GM18505 (cell line): ENCODE measurements around the gene TMEM17.
"Not testable (repeated sequence)": the region's sequence is repeated elsewhere in the genome, so short reads cannot be mapped to it uniquely, and the experiment has no call there.

Experiments used
- ATAC-seq: cut with Tn5 transposase; IDR thresholded peaks from one replicate; pipeline ENCODE4 v1.9.1; 2021; ENCODE audit not compliant: unreplicated experiment
- POLR2A ChIP-seq: IDR thresholded peaks from 4 replicates; pipeline ENCODE4 v1.6.1; 2011; ENCODE audit warnings: borderline replicate concordance; ENCODE audit not compliant: insufficient read depth, insufficient read length; ENCODE audit errors: extremely low read depth

TMEM17 gene

GRCh38 chr2:62527478-62528210 lies 21.6 kb upstream of the TMEM17 start:
- no peak for ATAC-seq
- no peak for TF ChIP-seq POLR2A

- no peak for TF ChIP-seq POLR2A
- ATAC-seq = no peak
Measured at GRCh38 chr2:62526531-62527381, 20.8 kb upstream of the TMEM17 start.

- ATAC-seq = no peak
Measured at GRCh38 chr2:62525549-62526269, 19.7 kb upstream of the TMEM17 start.

GRCh38 chr2:62524293-62524941 lies 18.4 kb upstream of the TMEM17 start:
- ATAC-seq = no peak
- TF ChIP-seq POLR2A = no peak

More at GRCh38 chr2:62525549-62526269, 19.7 kb upstream of the TMEM17 start:
- TF ChIP-seq POLR2A = no peak

GRCh38 chr2:62521061-62521460 lies 15.1 kb upstream of the TMEM17 start:
- ATAC-seq = not testable (repeated sequence)

GRCh38 chr2:62512384-62512783 lies 6.4 kb upstream of the TMEM17 start:
- ATAC-seq = no peak
- TF ChIP-seq POLR2A = no peak

- ATAC-seq = no peak
- no peak for TF ChIP-seq POLR2A
Measured at GRCh38 chr2:62511636-62512035, 5.6 kb upstream of the TMEM17 start.

GRCh38 chr2:62506421-62506750 lies 391 bp upstream of the TMEM17 start:
- ATAC-seq = peak; percentile 44
- no peak for TF ChIP-seq POLR2A

GRCh38 chr2:62505109-62505749 lies 766 bp downstream of the TMEM17 start:
- TF ChIP-seq POLR2A = no peak
- ATAC-seq = no peak

- ATAC-seq = no peak
- TF ChIP-seq POLR2A = no peak
Measured at GRCh38 chr2:62504657-62505056, 1.3 kb downstream of the TMEM17 start.

- no peak for TF ChIP-seq POLR2A
- ATAC-seq = no peak
Measured at GRCh38 chr2:62501794-62502500, 4.0 kb downstream of the TMEM17 start.

GRCh38 chr2:62501069-62501468 lies 4.9 kb downstream of the TMEM17 start:
- ATAC-seq = no peak
- no peak for TF ChIP-seq POLR2A
